ENCODE results near the gene GLTPD2.
A peak's percentile ranks its signal among the peaks of the same experiment; 100 is the strongest.

Gene GLTPD2

GRCh38 chr17:4806777-4807604 is 18.2 kb downstream of the GLTPD2 start, which contains the start of gene PLD2:
Gene PLD2, plus strand, starts transcription at chr17:4807152. Its CDS starts 621 bp downstream, at chr17:4807773.
- peaks cover 0 to 27% (median 10%) of the 10 kb centered on the region in 11 experiments; a peak in 11 of 22 replicates for H4K20me1 ChIP-seq
- no peaks in the 10 kb centered on the region for H3K27me3 ChIP-seq
- no peaks in the 10 kb centered on the region for H3K9me3 ChIP-seq (replicated peaks in 1 of 11)
- H3K4me3 ChIP-seq: peak within 1 kb of the TSS; percentile 77 to 93 (median 84)
- peak within 1 kb of the TSS; percentile 57 to 82 (median 74) for H3K27ac ChIP-seq
- no peak for TF ChIP-seq Cebpa-rat (IDR thresholded peaks at IDR 0.05)
- peaks cover 28 to 42% (median 38%) of the 10 kb centered on the region in 10 experiments for H3K4me1 ChIP-seq
- H3K9ac ChIP-seq: peak within 1 kb of the TSS; percentile 84 to 91 (median 87)
- peaks cover 0 to 33% (median 9%) of the 10 kb centered on the region in 11 experiments; a peak in 11 of 22 replicates for H3K36me3 ChIP-seq
- H3K4me2 ChIP-seq: peak within 1 kb of the TSS; percentile 89 to 99 (median 94)

- Histone ChIP-seq H3K36me3 (peaks cover 0 to 33% (median 9%) of the 10 kb centered on the region in 11 experiments; a peak in 11 of 22 replicates), H3K27me3 (no peaks in the 10 kb centered on the region), H3K4me1 (peaks cover 28 to 42% (median 38%) of the 10 kb centered on the region in 10 experiments), H3K9ac (peak overlapping the region; percentile 84 to 91 (median 87); a peak in 20 of 22 replicates), H4K20me1 (peaks cover 0 to 27% (median 10%) of the 10 kb centered on the region in 11 experiments; a peak in 11 of 22 replicates), H3K4me3 (peak overlapping the region; percentile 77 to 93 (median 84)), H3K27ac (peak overlapping the region in 4 of 11 experiments; percentile 74 to 82 (median 82); a peak in 6 of 22 replicates), H3K4me2 (peak overlapping the region; percentile 89 to 99 (median 94)), H3K9me3 (replicated peaks in 1 of 11) (no peaks in the 10 kb centered on the region)
- TF ChIP-seq Cebpa-rat (IDR thresholded peaks at IDR 0.05): no peak
Observed at GRCh38 chr17:4807605-4808377, 19.0 kb downstream of the GLTPD2 start.

GRCh38 chr17:4808378-4808767 is 19.6 kb downstream of the GLTPD2 start:
- H3K4me3 ChIP-seq: peak overlapping the region in 7 of 10 experiments; percentile 82 to 93 (median 86); a peak in 9 of 20 replicates

GRCh38 chr17:4810696-4811290 is 22.0 kb downstream of the GLTPD2 start:
- H4K20me1 ChIP-seq: peaks cover 0 to 31% (median 13%) of the 10 kb centered on the region in 11 experiments; a peak in 11 of 22 replicates
- peaks cover 28 to 42% (median 38%) of the 10 kb centered on the region in 10 experiments for H3K4me1 ChIP-seq
- H3K4me3 ChIP-seq: no peak overlapping the region
- H3K9me3 ChIP-seq (replicated peaks in 1 of 11): no peaks in the 10 kb centered on the region
- peaks cover 2 to 51% (median 22%) of the 10 kb centered on the region in 11 experiments; a peak in 18 of 22 replicates for H3K36me3 ChIP-seq
- H3K27me3 ChIP-seq: no peaks in the 10 kb centered on the region
- peak overlapping the region in 3 of 11 experiments; percentile 21 to 57 (median 35); a peak in 5 of 22 replicates for H3K9ac ChIP-seq
- H3K4me2 ChIP-seq: peak overlapping the region; percentile 13 to 99 (median 58); a peak in 21 of 22 replicates
- TF ChIP-seq Cebpa-rat (IDR thresholded peaks at IDR 0.05): no peak
- no peak overlapping the region for H3K27ac ChIP-seq

More at GRCh38 chr17:4808378-4808767, 19.6 kb downstream of the GLTPD2 start:
- TF ChIP-seq Cebpa-rat (IDR thresholded peaks at IDR 0.05): no peak
- Histone ChIP-seq H3K9me3 (replicated peaks in 1 of 11) (no peaks in the 10 kb centered on the region), H3K36me3 (peaks cover 0 to 33% (median 9%) of the 10 kb centered on the region in 11 experiments; a peak in 11 of 22 replicates), H3K27ac (no peak overlapping the region), H3K4me2 (peak overlapping the region; percentile 89 to 99 (median 94)), H4K20me1 (peaks cover 0 to 27% (median 10%) of the 10 kb centered on the region in 11 experiments; a peak in 11 of 22 replicates), H3K4me1 (peaks cover 28 to 42% (median 38%) of the 10 kb centered on the region in 10 experiments), H3K9ac (peak overlapping the region in 10 of 11 experiments; percentile 84 to 91 (median 87); a peak in 12 of 22 replicates), H3K27me3 (no peaks in the 10 kb centered on the region)

GRCh38 chr17:4811471-4811870 is 22.7 kb downstream of the GLTPD2 start:
- Histone ChIP-seq H3K4me1 (peaks cover 28 to 37% (median 32%) of the 10 kb centered on the region in 10 experiments), H3K27ac (no peak overlapping the region), H4K20me1 (peaks cover 0 to 31% (median 13%) of the 10 kb centered on the region in 11 experiments; a peak in 11 of 22 replicates), H3K36me3 (peaks cover 7 to 58% (median 28%) of the 10 kb centered on the region in 11 experiments; a peak in 20 of 22 replicates), H3K9ac (no peak overlapping the region), H3K4me3 (no peak overlapping the region), H3K9me3 (replicated peaks in 1 of 11) (no peaks in the 10 kb centered on the region), H3K27me3 (no peaks in the 10 kb centered on the region), H3K4me2 (0 out of 22 replicates have a peak overlapping the region, but pooled peaks of 1 of the 11 experiments have one; percentile 68)
- TF ChIP-seq Cebpa-rat (IDR thresholded peaks at IDR 0.05): no peak

GRCh38 chr17:4812690-4813089 is 23.9 kb downstream of the GLTPD2 start:
- H3K4me1 ChIP-seq: peaks cover 26 to 34% (median 30%) of the 10 kb centered on the region in 10 experiments

GRCh38 chr17:4815043-4815675 is 26.4 kb downstream of the GLTPD2 start:
- peaks cover 17 to 79% (median 33%) of the 10 kb centered on the region in 11 experiments; a peak in 21 of 22 replicates for H3K36me3 ChIP-seq

More at GRCh38 chr17:4812690-4813089, 23.9 kb downstream of the GLTPD2 start:
- Histone ChIP-seq H3K4me3 (no peak overlapping the region), H4K20me1 (peaks cover 0 to 30% (median 12%) of the 10 kb centered on the region in 11 experiments; a peak in 11 of 22 replicates), H3K4me2 (no peak overlapping the region), H3K27ac (no peak overlapping the region), H3K27me3 (no peaks in the 10 kb centered on the region), H3K9ac (no peak overlapping the region), H3K36me3 (peaks cover 13 to 70% (median 38%) of the 10 kb centered on the region in 11 experiments; a peak in 21 of 22 replicates), H3K9me3 (replicated peaks in 1 of 11) (no peaks in the 10 kb centered on the region)
- TF ChIP-seq Cebpa-rat (IDR thresholded peaks at IDR 0.05): no peak

More at GRCh38 chr17:4815043-4815675, 26.4 kb downstream of the GLTPD2 start:
- Histone ChIP-seq H4K20me1 (peaks cover 0 to 7% (median 0%) of the 10 kb centered on the region in 11 experiments; a peak in 1 of 22 replicates), H3K4me1 (peaks cover 7 to 17% (median 10%) of the 10 kb centered on the region in 10 experiments), H3K9me3 (replicated peaks in 1 of 11) (no peaks in the 10 kb centered on the region), H3K4me3 (no peak overlapping the region), H3K9ac (no peak overlapping the region), H3K27ac (no peak overlapping the region), H3K4me2 (no peak overlapping the region), H3K27me3 (no peaks in the 10 kb centered on the region)
- TF ChIP-seq Cebpa-rat (IDR thresholded peaks at IDR 0.05): no peak
